ACC112 (cell line): ENCODE data around the gene VSTM2B.

Source experiments
- H2AFZ ChIP-seq: fragments of 200-600 bp; sonication (generic); one replicate; pipeline ENCODE4 v1.6.0; 2017; ENCODE audit warnings: antibody characterized with exemption, low read length; ENCODE audit not compliant: unreplicated experiment
- H3K27ac ChIP-seq: fragments of 200-600 bp; sonication (generic); 2 replicates; pipeline ENCODE4 v1.5.1; 2014; ENCODE audit warnings: low read depth, mild to moderate bottlenecking, antibody characterized with exemption, low read length, moderate library complexity
- H3K27me3 ChIP-seq: fragments of 200-600 bp; sonication (generic); 2 replicates; pipeline ENCODE4 v1.6.1; 2014; ENCODE audit warnings: mild to moderate bottlenecking, antibody characterized with exemption, low read length, moderate library complexity, mixed read lengths; ENCODE audit not compliant: insufficient read depth
- H3K36me3 ChIP-seq: fragments of 200-600 bp; sonication (generic); 2 replicates; pipeline ENCODE4 v1.6.1; 2016; ENCODE audit warnings: mild to moderate bottlenecking, antibody characterized with exemption, low read length, moderate library complexity, mixed read lengths; ENCODE audit not compliant: insufficient read depth
- H3K4me1 ChIP-seq: fragments of 200-600 bp; sonication (generic); one replicate; pipeline ENCODE4 v1.6.1; 2016; ENCODE audit warnings: low read length, mixed read lengths; ENCODE audit not compliant: insufficient read depth, unreplicated experiment, control insufficient read depth
- H3K4me3 ChIP-seq: fragments of 200-600 bp; sonication (generic); 2 replicates; pipeline ENCODE4 v1.5.1; 2014; ENCODE audit warnings: mild to moderate bottlenecking, low read depth, low read length
- H3K79me2 ChIP-seq: fragments of 200-600 bp; sonication (generic); one replicate; pipeline ENCODE4 v1.6.0; 2016; ENCODE audit warnings: low read length; ENCODE audit not compliant: control insufficient read depth, unreplicated experiment, insufficient read depth

VSTM2B gene

DNA sequence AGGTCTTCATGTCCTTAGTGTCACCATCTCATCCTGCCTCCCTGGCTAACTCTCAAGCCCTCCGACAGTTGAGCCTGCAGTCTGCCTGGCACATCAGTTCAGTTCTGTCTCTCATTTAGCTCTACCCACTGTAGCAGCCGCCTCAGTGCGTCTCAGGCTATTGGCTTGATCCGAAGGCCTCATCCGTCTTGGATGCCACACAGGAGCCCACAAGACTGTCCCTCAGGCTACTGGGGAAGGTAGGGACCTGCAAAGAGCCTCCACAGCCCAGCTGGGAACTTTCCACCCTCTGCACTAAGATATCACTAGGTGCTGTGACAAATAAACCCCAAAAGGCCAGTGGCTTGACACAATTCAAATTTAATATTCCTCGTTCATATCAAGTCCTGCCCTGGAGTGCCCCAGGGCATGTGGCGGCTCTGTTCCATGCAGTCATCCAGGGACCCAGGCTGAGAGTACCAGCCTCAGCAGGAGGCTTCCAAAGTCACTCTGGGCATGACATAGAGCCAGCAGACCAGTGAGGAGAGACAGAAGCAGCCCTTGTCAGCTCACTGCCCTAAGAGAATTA is 5.7 kb downstream of the VSTM2B start:
- Histone ChIP-seq H3K79me2 (no peaks in the 10 kb centered on the region), H2AFZ (no peak overlapping the region), H3K27me3 (peaks cover 76% of the 10 kb centered on the region), H3K36me3 (no peaks in the 10 kb centered on the region), H3K4me1 (no peaks in the 10 kb centered on the region), H3K4me3 (no peak overlapping the region), H3K27ac (no peak overlapping the region)

DNA sequence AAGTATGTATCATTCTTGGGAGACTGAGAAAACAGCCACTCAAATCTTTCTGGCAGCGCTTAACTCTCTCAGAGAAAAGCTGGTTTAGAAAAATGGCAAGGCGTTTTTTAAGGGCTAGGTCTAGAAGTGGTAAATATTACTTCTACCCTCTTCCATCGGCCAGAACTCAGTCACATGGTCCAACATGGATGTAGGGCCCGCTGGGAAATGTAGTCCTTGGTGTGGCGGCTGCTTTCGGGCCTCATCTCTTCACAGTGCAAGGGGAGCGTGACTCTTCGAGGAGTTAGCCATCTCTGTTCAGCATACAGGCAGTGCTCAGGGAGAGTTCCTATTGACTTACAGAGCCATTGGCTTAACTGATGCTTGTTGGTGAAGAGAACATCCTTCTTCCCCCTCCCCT is 6.3 kb downstream of the VSTM2B start:
- Histone ChIP-seq H3K79me2 (no peaks in the 10 kb centered on the region), H3K27me3 (peaks cover 71% of the 10 kb centered on the region), H3K4me3 (no peak overlapping the region), H3K27ac (no peak overlapping the region), H2AFZ (no peak overlapping the region), H3K4me1 (no peaks in the 10 kb centered on the region), H3K36me3 (no peaks in the 10 kb centered on the region)

DNA sequence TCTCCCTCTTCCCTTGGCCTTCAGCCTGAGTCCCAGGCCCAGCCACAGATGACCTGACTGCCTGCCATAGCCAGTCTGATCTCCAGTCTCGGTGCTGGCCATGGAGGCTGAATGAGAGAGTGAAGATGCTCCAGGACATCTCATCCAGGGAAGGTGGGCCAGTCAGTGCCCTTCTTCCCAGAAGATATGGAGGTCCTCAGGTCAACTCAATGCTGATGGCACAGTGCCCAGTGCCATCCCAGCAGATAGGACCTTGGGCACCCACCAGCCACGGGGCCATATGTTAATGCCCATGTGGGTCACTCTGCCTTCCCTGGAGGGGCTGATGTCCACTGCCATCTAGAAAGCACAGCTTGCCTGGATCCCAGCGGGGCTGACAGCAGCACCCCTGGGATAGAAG is 7.2 kb downstream of the VSTM2B start:
- H3K36me3 ChIP-seq: no peaks in the 10 kb centered on the region
- H3K4me3 ChIP-seq: no peak overlapping the region
- no peaks in the 10 kb centered on the region for H3K4me1 ChIP-seq
- H3K27me3 ChIP-seq: peaks cover 65% of the 10 kb centered on the region
- no peak overlapping the region for H2AFZ ChIP-seq
- H3K27ac ChIP-seq: no peak overlapping the region
- H3K79me2 ChIP-seq: no peaks in the 10 kb centered on the region

DNA sequence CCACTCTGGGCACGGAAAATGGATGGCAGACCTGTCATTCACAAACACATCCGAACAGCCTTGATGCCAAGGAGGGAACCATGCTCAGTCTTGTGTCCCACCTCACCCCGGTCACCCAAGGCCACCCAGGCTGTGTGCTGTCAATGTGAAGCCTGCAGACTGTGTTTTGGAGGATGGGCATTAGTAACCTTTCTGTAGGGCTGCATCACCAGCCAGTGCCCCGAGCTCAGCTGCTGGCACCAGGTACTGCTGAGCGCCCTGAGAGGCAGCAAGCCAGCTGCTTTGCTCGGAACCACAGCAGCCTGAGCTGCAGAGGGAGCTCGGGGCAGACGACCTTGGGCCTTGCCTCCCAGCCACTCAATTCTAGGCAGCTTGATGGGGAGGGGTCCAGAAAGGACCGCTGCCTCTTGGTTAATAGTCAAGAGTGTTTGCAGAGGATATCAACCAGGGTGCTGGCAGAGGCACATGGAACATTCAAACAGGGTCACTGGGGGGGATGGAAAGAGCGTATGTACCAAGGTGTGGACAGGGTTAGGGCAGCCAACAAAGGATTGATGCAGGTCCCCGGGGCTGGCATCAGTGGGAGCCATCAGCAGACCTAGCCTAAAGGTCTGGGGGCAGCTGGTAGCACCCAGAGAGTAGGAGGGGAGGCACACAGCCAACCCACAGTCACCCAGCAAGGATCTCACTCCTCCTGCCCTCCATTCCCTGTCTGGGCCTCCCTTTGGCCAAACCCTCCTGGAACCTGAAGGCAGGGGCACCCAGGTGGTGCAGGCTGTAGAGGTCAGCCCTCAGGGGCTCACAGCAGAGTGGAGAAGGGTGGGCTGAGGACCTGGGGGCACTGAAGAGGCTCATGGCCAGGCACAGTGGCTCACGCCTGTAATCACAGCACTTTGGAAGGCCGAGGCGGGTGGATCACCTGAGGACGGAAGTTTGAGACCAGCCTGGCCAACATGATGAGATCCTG is 8.1 kb downstream of the VSTM2B start:
- Histone ChIP-seq H3K36me3 (no peaks in the 10 kb centered on the region), H3K4me3 (no peak overlapping the region)

DNA sequence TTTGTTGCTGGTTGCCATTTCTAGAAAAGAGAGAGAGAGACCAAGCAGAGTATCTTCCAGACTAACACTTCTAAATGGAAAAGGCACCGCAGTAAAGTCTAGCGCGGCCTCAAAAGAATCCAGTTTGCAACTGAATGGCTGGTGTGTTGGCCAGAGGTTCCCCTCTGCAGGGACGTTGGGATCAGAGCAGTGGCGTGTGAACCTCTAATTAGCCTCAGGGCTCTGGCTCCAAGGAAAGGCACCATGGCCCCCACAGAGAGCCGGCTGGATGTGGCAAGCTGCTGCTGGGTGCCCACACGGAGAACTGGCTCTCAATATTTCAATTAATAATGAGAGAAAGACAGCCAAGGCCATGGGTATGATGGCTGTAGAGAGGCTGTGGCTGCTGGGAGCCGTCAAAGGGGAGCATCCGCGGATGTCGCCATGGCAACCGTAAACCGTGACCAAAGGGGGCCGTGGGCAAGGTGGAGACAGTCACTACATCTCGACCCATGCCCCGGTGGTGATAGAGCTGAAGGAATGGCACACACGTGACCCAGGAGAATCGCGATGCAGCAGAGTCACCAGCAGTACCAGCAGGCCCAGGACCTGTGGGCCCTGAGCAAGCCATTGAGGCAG is 9.5 kb downstream of the VSTM2B start:
- Histone ChIP-seq H2AFZ (no peak overlapping the region), H3K27me3 (peaks cover 49% of the 10 kb centered on the region), H3K79me2 (no peaks in the 10 kb centered on the region), H3K4me3 (no peak overlapping the region), H3K27ac (no peak overlapping the region), H3K4me1 (no peaks in the 10 kb centered on the region), H3K36me3 (no peaks in the 10 kb centered on the region)

More for the DNA sequence above, 8.1 kb downstream of the VSTM2B start:
- H3K27ac ChIP-seq: no peak overlapping the region
- H3K4me1 ChIP-seq: no peaks in the 10 kb centered on the region
- H3K27me3 ChIP-seq: peaks cover 63% of the 10 kb centered on the region
- no peak overlapping the region for H2AFZ ChIP-seq
- H3K79me2 ChIP-seq: no peaks in the 10 kb centered on the region

DNA sequence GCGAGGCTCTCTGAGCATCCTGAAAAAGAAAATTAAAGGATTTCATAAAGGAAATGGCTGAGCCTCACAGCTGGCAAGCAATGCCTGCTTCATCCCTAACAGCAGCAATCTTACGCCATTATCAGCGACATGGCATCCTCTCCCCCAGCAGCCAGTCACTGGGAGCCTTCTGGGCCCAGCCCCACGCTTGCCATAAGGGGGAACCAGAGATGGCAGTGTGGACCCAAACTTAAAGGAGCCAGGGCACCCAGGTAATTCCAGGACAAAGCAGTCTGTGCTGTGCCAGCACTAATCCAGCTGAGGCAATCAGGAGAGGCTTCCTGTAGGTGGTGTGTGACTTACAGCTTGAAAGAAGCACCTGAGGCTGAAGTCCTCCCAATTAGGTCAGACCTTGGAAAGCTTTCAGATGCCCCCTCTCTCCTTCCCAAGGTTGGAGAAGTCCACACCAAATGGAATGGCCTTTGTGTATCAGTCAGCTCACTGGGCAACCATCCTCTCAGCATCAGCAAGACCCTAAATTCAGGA is 10.3 kb downstream of the VSTM2B start:
- no peaks in the 10 kb centered on the region for H3K4me1 ChIP-seq
- peaks cover 42% of the 10 kb centered on the region for H3K27me3 ChIP-seq

DNA sequence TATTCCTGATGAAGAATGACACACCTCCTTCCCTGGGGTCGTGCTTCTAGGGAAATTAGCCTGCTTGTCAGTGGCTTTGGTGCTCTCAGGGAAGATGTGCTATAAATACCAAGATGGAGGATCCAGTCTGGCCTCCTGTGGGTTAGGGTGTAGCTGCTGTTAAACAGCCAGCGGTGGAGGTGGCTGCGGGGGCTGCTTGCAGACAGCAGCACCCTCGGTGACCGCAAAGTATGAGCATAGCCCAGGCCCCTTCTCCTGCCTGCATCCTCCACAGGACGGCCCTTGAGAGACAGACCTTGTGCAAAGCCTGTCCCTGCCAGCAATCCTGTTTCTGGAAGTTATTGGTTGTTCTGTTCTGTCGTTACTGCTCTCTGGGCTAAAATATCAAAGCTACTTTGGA is 11.4 kb downstream of the VSTM2B start:
- peaks cover 37% of the 10 kb centered on the region for H3K27me3 ChIP-seq
- H3K36me3 ChIP-seq: no peaks in the 10 kb centered on the region
- no peak overlapping the region for H3K27ac ChIP-seq
- no peak overlapping the region for H2AFZ ChIP-seq
- no peaks in the 10 kb centered on the region for H3K79me2 ChIP-seq
- no peak overlapping the region for H3K4me3 ChIP-seq
- H3K4me1 ChIP-seq: no peaks in the 10 kb centered on the region

More for the DNA sequence above, 10.3 kb downstream of the VSTM2B start:
- no peaks in the 10 kb centered on the region for H3K79me2 ChIP-seq
- H3K4me3 ChIP-seq: no peak overlapping the region
- no peak overlapping the region for H2AFZ ChIP-seq
- H3K36me3 ChIP-seq: no peaks in the 10 kb centered on the region
- H3K27ac ChIP-seq: no peak overlapping the region

DNA sequence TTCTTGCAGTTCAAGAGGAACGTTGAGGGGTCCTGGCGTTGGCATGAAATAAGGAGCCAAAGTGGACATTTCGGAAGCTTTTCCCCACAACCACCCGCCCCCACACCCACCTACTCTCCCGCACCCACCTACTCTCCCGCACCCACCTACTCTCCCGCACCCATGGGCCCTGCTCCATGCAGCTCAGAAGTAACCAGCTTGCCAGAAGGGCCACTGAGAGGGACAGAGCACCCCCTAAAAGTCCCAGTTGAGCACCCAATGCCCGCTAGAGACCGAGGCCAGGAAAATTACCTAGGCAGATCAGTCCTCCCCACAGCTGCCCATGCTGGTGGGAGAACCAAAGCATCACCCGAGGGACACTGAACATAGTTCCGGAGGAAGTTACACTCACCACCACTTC is 11.8 kb downstream of the VSTM2B start:
- H3K27me3 ChIP-seq: peaks cover 33% of the 10 kb centered on the region; the same call in 1 of the 2 replicates
- no peaks in the 10 kb centered on the region for H3K36me3 ChIP-seq
- no peak overlapping the region for H3K27ac ChIP-seq
- no peak overlapping the region for H2AFZ ChIP-seq
- H3K4me1 ChIP-seq: no peaks in the 10 kb centered on the region
- H3K79me2 ChIP-seq: no peaks in the 10 kb centered on the region
- H3K4me3 ChIP-seq: no peak overlapping the region

DNA sequence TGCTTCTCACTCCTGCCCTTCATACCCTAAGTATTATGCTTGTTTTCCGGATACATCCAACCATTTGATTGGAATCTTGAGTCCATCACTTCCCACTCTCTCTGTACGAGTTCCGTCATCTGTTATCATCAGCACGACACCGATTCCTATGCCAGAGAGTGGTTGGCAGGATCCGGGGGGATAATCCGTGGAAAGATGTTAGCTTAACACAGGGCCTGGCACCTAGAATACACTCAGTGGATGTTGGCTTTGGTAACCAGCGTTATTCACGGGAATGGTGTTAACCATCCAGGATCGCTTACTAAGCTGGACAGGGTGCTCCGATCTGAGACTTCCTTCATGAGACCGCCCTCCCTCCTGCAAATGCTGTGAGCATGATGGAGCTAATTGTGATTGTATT is 12.4 kb downstream of the VSTM2B start:
- no peak overlapping the region for H2AFZ ChIP-seq
- H3K27ac ChIP-seq: no peak overlapping the region
- H3K4me1 ChIP-seq: no peaks in the 10 kb centered on the region
- H3K27me3 ChIP-seq: peaks cover 27% of the 10 kb centered on the region; the same call in 1 of the 2 replicates
- H3K79me2 ChIP-seq: no peaks in the 10 kb centered on the region
- no peaks in the 10 kb centered on the region for H3K36me3 ChIP-seq
- H3K4me3 ChIP-seq: no peak overlapping the region

DNA sequence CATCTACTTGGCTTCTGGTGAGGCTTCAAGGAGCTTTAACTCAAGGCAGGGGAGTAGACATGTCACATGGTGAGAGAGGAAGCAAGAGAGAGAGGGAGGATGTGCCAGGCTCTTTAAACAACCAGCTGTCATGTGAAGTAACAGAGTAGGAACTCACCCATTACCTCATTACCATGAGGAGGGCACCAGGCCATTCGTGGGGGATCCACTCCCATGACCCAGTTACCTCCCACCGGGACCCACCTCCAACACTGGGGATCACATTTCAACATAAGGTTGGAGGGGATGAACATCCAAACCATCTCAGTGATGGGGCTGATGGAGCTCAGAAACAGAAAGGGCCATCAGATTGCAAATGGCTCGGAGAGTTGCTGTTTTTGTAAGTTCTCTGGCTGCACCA is 12.9 kb downstream of the VSTM2B start:
- H3K4me3 ChIP-seq: no peak overlapping the region
- H2AFZ ChIP-seq: no peak overlapping the region
- H3K36me3 ChIP-seq: no peaks in the 10 kb centered on the region
- peaks cover 24% of the 10 kb centered on the region; the same call in 1 of the 2 replicates for H3K27me3 ChIP-seq
- H3K27ac ChIP-seq: no peak overlapping the region
- H3K4me1 ChIP-seq: no peaks in the 10 kb centered on the region
- no peaks in the 10 kb centered on the region for H3K79me2 ChIP-seq
